MM.1S (cell line): ENCODE data around the gene NEMP1.

Experiments used
- DNase-seq: peaks from one replicate; pipeline ENCODE4 v3.0.0-alpha.2; 2015
- H2AFZ ChIP-seq: fragments of 300-600 bp; sonication (generic); 2 replicates; pipeline ENCODE4 v1.6.0; 2016; ENCODE audit warnings: antibody characterized with exemption, low read length
- H3F3A ChIP-seq: fragments of 300-600 bp; sonication (generic); 2 replicates; pipeline ENCODE4 v1.6.1; 2016; ENCODE audit warnings: mild to moderate bottlenecking, antibody characterized with exemption, low read length, moderate library complexity, mixed read lengths; ENCODE audit not compliant: insufficient read depth
- H3K27ac ChIP-seq: fragments of 300-600 bp; sonication (generic); 2 replicates; pipeline ENCODE4 v1.5.1; 2016; ENCODE audit warnings: mild to moderate bottlenecking, low read length
- H3K27me3 ChIP-seq: fragments of 300-600 bp; sonication (generic); replicated peaks from 2 replicates; pipeline ENCODE4 v1.6.0; 2016; ENCODE audit warnings: low read length; ENCODE audit not compliant: insufficient read depth
- H3K36me3 ChIP-seq: fragments of 300-600 bp; sonication (generic); replicated peaks from 2 replicates; pipeline ENCODE4 v1.6.1; 2016; ENCODE audit warnings: mild to moderate bottlenecking, low read length, mixed read lengths; ENCODE audit not compliant: insufficient read depth
- H3K4me1 ChIP-seq: fragments of 300-600 bp; sonication (generic); 2 replicates; pipeline ENCODE4 v1.6.1; 2016; ENCODE audit warnings: low read length, mixed read lengths
- H3K4me2 ChIP-seq: fragments of 300-600 bp; sonication (generic); 2 replicates; pipeline ENCODE4 v1.6.0; 2016; ENCODE audit warnings: low read depth, low read length
- H3K4me3 ChIP-seq: fragments of 300-600 bp; sonication (generic); 2 replicates; pipeline ENCODE4 v1.5.1; 2016; ENCODE audit warnings: low read length, mixed read lengths
- H3K79me2 ChIP-seq: fragments of 300-600 bp; sonication (generic); 2 replicates; pipeline ENCODE4 v1.6.1; 2016; ENCODE audit warnings: mixed run types, low read length, mixed read lengths
- H3K9ac ChIP-seq: fragments of 300-600 bp; sonication (generic); 2 replicates; pipeline ENCODE4 v1.6.1; 2016; ENCODE audit warnings: low read length, mixed read lengths
- H3K9me2 ChIP-seq: fragments of 300-600 bp; sonication (generic); replicated peaks from 2 replicates; pipeline ENCODE4 v1.6.1; 2016; ENCODE audit warnings: mild to moderate bottlenecking, low read length, mixed read lengths; ENCODE audit not compliant: insufficient read depth
- H3K9me3 ChIP-seq: fragments of 300-600 bp; sonication (generic); replicated peaks from 2 replicates; pipeline ENCODE4 v1.6.1; 2016; ENCODE audit warnings: mild to moderate bottlenecking, low read length, mixed read lengths; ENCODE audit not compliant: insufficient read depth
- H4K20me1 ChIP-seq: fragments of 300-600 bp; sonication (generic); 2 replicates; pipeline ENCODE4 v1.6.1; 2016; ENCODE audit warnings: mild to moderate bottlenecking, low read length, moderate library complexity, mixed read lengths; ENCODE audit not compliant: insufficient read depth
- EZH2 ChIP-seq: fragments of 300-600 bp; sonication (generic); optimal IDR thresholded peaks from 2 replicates; pipeline ENCODE3; 2017; ENCODE audit warnings: low read depth, mild to moderate bottlenecking, antibody characterized with exemption, low read length, mixed read lengths
- EZH2phosphoT487 ChIP-seq: fragments of 300-600 bp; sonication (generic); IDR thresholded peaks from 2 replicates; pipeline ENCODE4 v1.6.1; 2018; ENCODE audit warnings: antibody characterized with exemption, low read length
- TF ChIP-seq, protein P1 (sequence below): fragments of 300-600 bp; sonication (generic); IDR thresholded peaks from 2 replicates; pipeline ENCODE4 v1.5.1; 2016; ENCODE audit warnings: antibody characterized with exemption, low read length, mixed read lengths

The NEMP1 gene

GRCh38 chr12:57046086-57046791, 32.4 kb downstream of the NEMP1 start:
- no peaks in the 10 kb centered on the region for H3K4me1 ChIP-seq
- H3K9me3 ChIP-seq, result no peaks in the 10 kb centered on the region
- H3K27ac ChIP-seq, result no peak overlapping the region
- TF ChIP-seq EZH2, result no peak
- TF ChIP-seq EZH2phosphoT487, result no peak
- TF ChIP-seq, protein P1, sequence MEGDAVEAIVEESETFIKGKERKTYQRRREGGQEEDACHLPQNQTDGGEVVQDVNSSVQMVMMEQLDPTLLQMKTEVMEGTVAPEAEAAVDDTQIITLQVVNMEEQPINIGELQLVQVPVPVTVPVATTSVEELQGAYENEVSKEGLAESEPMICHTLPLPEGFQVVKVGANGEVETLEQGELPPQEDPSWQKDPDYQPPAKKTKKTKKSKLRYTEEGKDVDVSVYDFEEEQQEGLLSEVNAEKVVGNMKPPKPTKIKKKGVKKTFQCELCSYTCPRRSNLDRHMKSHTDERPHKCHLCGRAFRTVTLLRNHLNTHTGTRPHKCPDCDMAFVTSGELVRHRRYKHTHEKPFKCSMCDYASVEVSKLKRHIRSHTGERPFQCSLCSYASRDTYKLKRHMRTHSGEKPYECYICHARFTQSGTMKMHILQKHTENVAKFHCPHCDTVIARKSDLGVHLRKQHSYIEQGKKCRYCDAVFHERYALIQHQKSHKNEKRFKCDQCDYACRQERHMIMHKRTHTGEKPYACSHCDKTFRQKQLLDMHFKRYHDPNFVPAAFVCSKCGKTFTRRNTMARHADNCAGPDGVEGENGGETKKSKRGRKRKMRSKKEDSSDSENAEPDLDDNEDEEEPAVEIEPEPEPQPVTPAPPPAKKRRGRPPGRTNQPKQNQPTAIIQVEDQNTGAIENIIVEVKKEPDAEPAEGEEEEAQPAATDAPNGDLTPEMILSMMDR, result no peak
- H3K4me2 ChIP-seq, result no peak overlapping the region
- no peak overlapping the region for H3K9ac ChIP-seq
- H2AFZ ChIP-seq, result no peak overlapping the region
- no peaks in the 10 kb centered on the region for H3K79me2 ChIP-seq
- H4K20me1 ChIP-seq, result no peaks in the 10 kb centered on the region
- no peaks in the 10 kb centered on the region for H3K36me3 ChIP-seq
- no peaks in the 10 kb centered on the region for H3K9me2 ChIP-seq
- DNase-seq, result no peak
- no peak overlapping the region for H3K4me3 ChIP-seq
- no peaks in the 10 kb centered on the region for H3K27me3 ChIP-seq
- H3F3A ChIP-seq, result no peaks in the 10 kb centered on the region

- no peak overlapping the region for H2AFZ ChIP-seq
- no peak overlapping the region for H3K4me2 ChIP-seq
- H3K4me1 ChIP-seq, result no peaks in the 10 kb centered on the region
- TF ChIP-seq, protein P1, result no peak
- no peak for TF ChIP-seq EZH2phosphoT487
- TF ChIP-seq EZH2, result no peak
- H4K20me1 ChIP-seq, result no peaks in the 10 kb centered on the region
- no peaks in the 10 kb centered on the region for H3K79me2 ChIP-seq
- no peak overlapping the region for H3K9ac ChIP-seq
- H3K27ac ChIP-seq, result no peak overlapping the region
- no peaks in the 10 kb centered on the region for H3K27me3 ChIP-seq
- H3K36me3 ChIP-seq, result no peaks in the 10 kb centered on the region
- no peak for DNase-seq
- no peaks in the 10 kb centered on the region for H3K9me2 ChIP-seq
- no peak overlapping the region for H3K4me3 ChIP-seq
- no peaks in the 10 kb centered on the region for H3K9me3 ChIP-seq
- no peaks in the 10 kb centered on the region for H3F3A ChIP-seq
Measured at GRCh38 chr12:57044889-57045288, 33.7 kb downstream of the NEMP1 start.

- H2AFZ ChIP-seq, result no peak overlapping the region
- no peaks in the 10 kb centered on the region for H4K20me1 ChIP-seq
- no peak overlapping the region for H3K4me2 ChIP-seq
- H3K79me2 ChIP-seq, result no peaks in the 10 kb centered on the region
- H3K4me1 ChIP-seq, result no peaks in the 10 kb centered on the region
- no peaks in the 10 kb centered on the region for H3K9me3 ChIP-seq
- no peak overlapping the region for H3K27ac ChIP-seq
- DNase-seq, result no peak
- no peak overlapping the region for H3K4me3 ChIP-seq
- TF ChIP-seq EZH2phosphoT487, result no peak
- TF ChIP-seq, protein P1, result no peak
- TF ChIP-seq EZH2, result no peak
- no peaks in the 10 kb centered on the region for H3K27me3 ChIP-seq
- no peaks in the 10 kb centered on the region for H3K36me3 ChIP-seq
- H3K9me2 ChIP-seq, result no peaks in the 10 kb centered on the region
- H3F3A ChIP-seq, result no peaks in the 10 kb centered on the region
- H3K9ac ChIP-seq, result no peak overlapping the region
Measured at GRCh38 chr12:57044468-57044867, 34.1 kb downstream of the NEMP1 start.
